Epithelial cell of esophagus (primary cell): ENCODE results near the gene GATA2.

ENCODE experiments used
- DNase-seq: peaks from one replicate; pipeline ENCODE4 v3.0.0; 2010; ENCODE audit warnings: low read depth
- H3K4me3 ChIP-seq: 2 replicates; pipeline ENCODE4 v1.5.1; 2011; ENCODE audit warnings: mild to moderate bottlenecking, low read length, control low read depth
- CTCF ChIP-seq: IDR thresholded peaks from 2 replicates; pipeline ENCODE4 v1.5.1; 2011; ENCODE audit warnings: low read depth, mild to moderate bottlenecking, low read length, control low read depth, inconsistent platforms; ENCODE audit not compliant: insufficient read depth; ENCODE audit errors: missing control alignments

Gene GATA2

GRCh38 chr3:128502712-128503111 lies 9.7 kb upstream of the GATA2 start:
- H3K4me3 ChIP-seq: no peak overlapping the region
- no peak for DNase-seq
- no peak for TF ChIP-seq CTCF

GRCh38 chr3:128501431-128501830 lies 8.4 kb upstream of the GATA2 start:
- DNase-seq: no peak
- no peak overlapping the region for H3K4me3 ChIP-seq
- no peak for TF ChIP-seq CTCF

GRCh38 chr3:128500556-128500955 lies 7.6 kb upstream of the GATA2 start:
- no peak for DNase-seq
- TF ChIP-seq CTCF: no peak
- no peak overlapping the region for H3K4me3 ChIP-seq

- peak; percentile 31 for DNase-seq
- TF ChIP-seq CTCF: no peak
- no peak overlapping the region for H3K4me3 ChIP-seq
Observed at GRCh38 chr3:128499724-128500275, 6.8 kb upstream of the GATA2 start.

- TF ChIP-seq CTCF: no peak
- no peak overlapping the region for H3K4me3 ChIP-seq
- no peak for DNase-seq
Observed at GRCh38 chr3:128498901-128499530, 6.0 kb upstream of the GATA2 start.

GRCh38 chr3:128498127-128498626 lies 5.2 kb upstream of the GATA2 start:
- TF ChIP-seq CTCF: no peak
- no peak for DNase-seq
- no peak overlapping the region for H3K4me3 ChIP-seq
